HEK293 (cell line): ENCODE results near the gene GNB2.

ENCODE experiments used
- CTCF ChIP-seq: fragments of 450-650 bp; formaldehyde crosslinking; IDR thresholded peaks from 2 replicates; pipeline ENCODE4 v1.5.1; 2016; ENCODE audit warnings: missing biosample characterization, missing genetic modification characterization
- GFI1B ChIP-seq: fragments of 450-650 bp; formaldehyde crosslinking; IDR thresholded peaks from 2 replicates; pipeline ENCODE4 v1.5.1; 2016; ENCODE audit warnings: missing biosample characterization, missing genetic modification characterization
- KLF9 ChIP-seq: fragments of 450-650 bp; formaldehyde crosslinking; IDR thresholded peaks from 2 replicates; pipeline ENCODE4 v1.5.1; 2016; ENCODE audit warnings: missing biosample characterization, missing genetic modification characterization, low read depth
- TCF7L2 ChIP-seq: IDR thresholded peaks from 2 replicates; pipeline ENCODE4 v1.6.1; 2011; ENCODE audit warnings: low read depth, mild to moderate bottlenecking, inconsistent platforms, low read length, moderate library complexity, borderline replicate concordance
- ZBTB7A ChIP-seq: fragments of 450-650 bp; formaldehyde crosslinking; IDR thresholded peaks from 2 replicates; pipeline ENCODE4 v1.5.1; 2016; ENCODE audit warnings: low read depth, missing biosample characterization, missing genetic modification characterization
- ZNF19 ChIP-seq: fragments of 450-650 bp; formaldehyde crosslinking; IDR thresholded peaks from 2 replicates; pipeline ENCODE4; 2016; ENCODE audit warnings: missing biosample characterization, missing genetic modification characterization, low read depth
- ZNF280D ChIP-seq: fragments of 450-650 bp; formaldehyde crosslinking; IDR thresholded peaks from 2 replicates; pipeline ENCODE4 v1.5.1; 2016; ENCODE audit warnings: missing biosample characterization, missing genetic modification characterization
- ZNF335 ChIP-seq: fragments of 450-650 bp; formaldehyde crosslinking; conservative IDR thresholded peaks from 2 replicates; pipeline ENCODE4 v1.5.1; 2016; ENCODE audit warnings: missing biosample characterization, missing genetic modification characterization
- ZNF354C ChIP-seq: fragments of 450-650 bp; formaldehyde crosslinking; IDR thresholded peaks from 2 replicates; pipeline ENCODE4 v1.5.1; 2016; ENCODE audit warnings: missing biosample characterization, missing genetic modification characterization, low read depth, borderline replicate concordance
- ZNF501 ChIP-seq: fragments of 450-650 bp; formaldehyde crosslinking; IDR thresholded peaks from 2 replicates; pipeline ENCODE4 v1.5.1; 2016; ENCODE audit warnings: missing biosample characterization, missing genetic modification characterization
- ZSCAN23 ChIP-seq: fragments of 450-650 bp; formaldehyde crosslinking; IDR thresholded peaks from 2 replicates; pipeline ENCODE4 v1.5.1; 2016; ENCODE audit warnings: missing biosample characterization, missing genetic modification characterization

GRCh38 chr7:100710452-100710851, 36.9 kb downstream of the GNB2 start:
- TF ChIP-seq ZBTB7A (tag by site-specific recombination) (no peak), CTCF (tag by site-specific recombination) (no peak), TCF7L2 (no peak), ZNF335 (tag by site-specific recombination) (no peak), ZNF19 (tag by site-specific recombination) (no peak), ZSCAN23 (no peak), GFI1B (tag by site-specific recombination) (no peak), ZNF354C (tag by site-specific recombination) (no peak), KLF9 (tag by site-specific recombination) (no peak), ZNF280D (tag by site-specific recombination) (no peak), ZNF501 (tag by site-specific recombination) (no peak)
